NCI-H146 treated with DMSO at 0.1 percent for 48 hours (cell line): Measurements from ENCODE around the gene KCNAB1.
"Not testable (repeated sequence)": the region's sequence is repeated elsewhere in the genome, so short reads cannot be mapped to it uniquely, and the experiment has no call there.

Source experiments
- DNase-seq: peaks from one replicate; lab custom pipeline; 2025; ENCODE audit not compliant: unreplicated experiment; lab: John Stamatoyannopoulos, UW

Gene KCNAB1

DNA sequence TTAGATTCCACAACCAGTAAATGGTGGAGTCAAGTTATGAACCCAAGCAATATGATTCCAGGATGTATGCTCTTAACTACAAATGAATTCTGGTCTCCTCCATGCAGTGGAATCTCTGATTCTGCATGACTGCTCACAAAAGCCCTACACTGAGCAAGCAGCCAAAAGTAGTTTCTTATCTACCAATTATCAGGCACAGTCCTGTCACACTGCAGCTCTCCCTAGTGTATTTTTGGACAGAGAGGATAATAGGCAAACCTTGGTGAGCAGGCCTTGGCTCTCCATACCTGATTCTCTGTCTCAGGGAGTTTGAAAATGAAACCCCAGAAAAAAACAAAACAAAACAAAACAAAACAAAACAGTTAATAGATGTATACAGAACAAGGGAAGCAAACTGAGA is 438.0 kb downstream of the KCNAB1 start:
- DNase-seq = no peak

GRCh38 chr3:156559321-156559720 is 438.9 kb downstream of the KCNAB1 start:
- no peak for DNase-seq

DNA sequence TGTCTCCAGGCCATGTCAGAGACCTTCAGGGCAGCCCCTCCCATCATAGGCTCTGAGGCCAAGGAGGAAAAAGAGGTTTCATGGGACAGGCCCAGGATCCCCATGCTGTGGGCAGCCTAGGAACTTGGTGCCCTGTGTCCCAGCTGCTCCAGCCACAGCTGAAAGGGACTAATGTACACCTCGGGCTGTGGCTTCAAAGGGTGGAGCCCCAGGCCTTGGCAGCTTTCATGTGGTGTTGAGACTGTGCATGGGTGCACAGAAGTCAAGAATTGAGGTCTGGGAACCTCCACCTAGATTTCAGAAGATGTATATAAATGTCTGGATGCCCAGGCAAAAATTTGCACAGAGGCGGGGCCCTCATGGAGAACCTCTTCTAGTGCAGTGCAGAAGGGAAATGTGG is 441.2 kb downstream of the KCNAB1 start:
- DNase-seq = no peak

DNA sequence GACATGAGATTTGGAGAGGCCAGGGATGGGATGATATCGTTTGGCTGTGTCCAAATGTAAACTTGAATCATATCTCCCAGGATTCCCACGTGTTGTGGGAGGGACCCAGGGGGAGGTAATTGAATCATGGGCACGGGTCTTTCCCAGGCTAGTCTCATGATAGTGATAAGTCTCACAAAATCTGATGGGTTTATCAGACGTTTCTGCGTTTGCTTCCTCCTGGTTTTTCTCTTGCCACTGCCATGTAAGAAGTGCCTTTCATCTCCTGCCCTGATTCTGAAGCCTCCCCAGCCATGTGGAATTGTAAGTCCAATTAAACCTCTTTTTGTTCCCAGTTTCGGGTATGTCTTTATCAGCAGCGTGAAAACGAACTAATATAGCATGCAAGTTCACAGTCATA is 442.1 kb downstream of the KCNAB1 start:
- DNase-seq = not testable (repeated sequence)

DNA sequence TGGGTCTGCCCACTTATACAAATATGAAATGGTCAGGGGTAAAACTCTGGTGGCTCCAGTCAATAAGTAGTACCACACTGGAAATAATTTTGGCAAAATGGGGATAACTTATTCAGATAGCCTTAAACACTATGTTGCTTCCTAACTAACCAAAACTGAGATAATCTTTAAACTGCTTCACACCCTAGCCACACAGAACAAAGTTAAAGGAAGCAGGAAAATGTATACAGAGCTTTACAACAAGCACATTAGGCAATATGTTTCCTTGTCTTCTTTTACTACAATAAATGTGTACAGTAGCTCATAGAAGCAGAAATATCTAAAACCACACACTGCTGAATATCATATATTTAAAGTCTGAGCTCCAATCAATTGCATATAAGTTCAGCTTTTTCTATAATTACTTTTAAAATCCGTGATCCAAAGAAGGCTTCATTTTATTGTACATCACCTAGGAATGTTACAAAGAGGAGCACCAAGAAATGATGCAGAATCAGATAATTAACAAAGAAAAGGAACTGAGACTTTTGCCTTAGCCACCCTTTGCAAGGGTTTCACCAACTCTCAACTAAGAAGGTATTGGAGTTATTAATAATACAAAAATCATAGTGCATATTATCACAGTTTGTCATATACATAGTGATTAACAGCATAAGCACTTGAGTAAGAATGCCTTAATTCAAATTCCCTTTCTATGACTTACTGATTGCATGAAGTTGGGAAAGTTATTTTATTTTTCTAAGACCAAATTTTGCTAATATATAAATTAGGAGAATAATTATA is 443.7 kb downstream of the KCNAB1 start:
- no peak for DNase-seq

DNA sequence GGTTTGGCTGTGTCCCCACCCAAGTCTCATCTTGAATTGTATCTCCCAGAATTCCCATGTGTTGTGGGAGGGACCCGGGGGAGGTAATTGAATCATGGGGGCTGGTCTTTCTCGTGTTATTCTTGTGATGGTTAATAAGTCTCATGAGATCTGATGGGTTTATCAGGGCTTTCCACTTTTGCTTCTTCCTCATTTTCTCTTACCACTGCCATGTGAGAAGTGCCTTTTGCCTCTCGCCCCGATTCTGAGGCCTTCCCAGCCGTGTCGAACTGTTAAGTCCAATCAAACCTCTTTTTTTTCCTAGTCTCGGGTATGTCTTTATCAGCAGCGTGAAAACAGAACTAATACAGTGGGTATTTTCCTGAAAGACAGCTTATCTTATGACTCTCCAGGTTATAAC is 448.6 kb downstream of the KCNAB1 start:
- not testable (repeated sequence) for DNase-seq

DNA sequence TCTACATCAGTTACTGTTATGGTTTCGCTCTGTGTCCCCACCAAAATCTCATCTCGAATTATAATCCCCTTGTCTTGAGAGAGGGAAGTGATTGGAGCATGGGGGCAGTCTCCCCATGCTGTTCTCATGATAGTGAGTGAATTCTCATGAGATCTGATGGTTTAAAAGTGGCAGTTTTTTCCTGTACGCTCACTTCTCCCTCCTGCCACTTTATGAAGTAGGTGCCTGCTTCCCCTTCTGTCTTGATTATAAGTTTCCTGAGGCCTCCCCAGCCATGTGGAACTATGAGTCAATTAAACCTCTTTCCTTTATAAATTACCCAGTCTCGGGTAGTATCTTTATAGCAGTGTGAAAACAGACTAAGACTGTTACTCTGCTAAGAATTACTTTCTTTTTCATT is 449.5 kb downstream of the KCNAB1 start:
- DNase-seq = not testable (repeated sequence)

- no peak for DNase-seq
These were observed 455.3 kb downstream of the KCNAB1 start for GRCh38 chr3:156575641-156576040.

GRCh38 chr3:156576051-156576450 is 455.7 kb downstream of the KCNAB1 start:
- DNase-seq = no peak

DNA sequence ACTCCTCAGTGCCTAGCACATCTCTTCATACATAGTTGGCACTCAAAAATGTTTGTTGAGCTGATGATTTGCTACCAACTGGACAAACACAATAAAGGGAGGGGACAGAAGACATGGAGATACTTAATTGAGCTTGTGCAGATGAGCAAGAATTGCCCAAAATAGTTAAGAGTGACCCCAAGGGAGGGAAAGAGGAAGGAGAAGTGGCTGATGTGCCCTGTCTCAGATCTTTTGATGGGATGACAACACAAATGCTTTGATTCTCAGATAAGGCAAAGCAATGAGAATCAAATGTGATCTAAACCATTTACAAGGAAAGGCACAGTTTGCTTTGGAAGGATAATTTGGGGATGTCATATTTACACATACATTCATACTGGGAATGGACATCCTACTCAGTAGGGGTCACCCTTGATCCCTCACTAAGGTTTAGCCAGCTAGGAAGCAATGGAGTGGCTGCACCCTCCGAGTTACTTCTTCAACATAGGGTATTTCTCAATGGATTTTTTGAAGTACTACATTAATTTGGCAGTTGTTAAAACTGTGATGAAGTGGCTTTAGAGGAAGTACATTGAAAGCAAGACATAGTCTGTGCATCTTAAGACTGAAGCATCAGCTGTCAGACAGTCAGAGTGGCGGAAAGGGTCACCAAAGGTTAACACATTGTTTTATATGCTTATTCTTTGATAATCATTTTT is 456.4 kb downstream of the KCNAB1 start:
- DNase-seq = no peak

GRCh38 chr3:156577736-156578135 is 457.4 kb downstream of the KCNAB1 start:
- no peak for DNase-seq

- no peak for DNase-seq
These were observed 459.1 kb downstream of the KCNAB1 start for GRCh38 chr3:156579427-156579851.

GRCh38 chr3:156581033-156581432 is 460.7 kb downstream of the KCNAB1 start:
- DNase-seq = no peak

DNA sequence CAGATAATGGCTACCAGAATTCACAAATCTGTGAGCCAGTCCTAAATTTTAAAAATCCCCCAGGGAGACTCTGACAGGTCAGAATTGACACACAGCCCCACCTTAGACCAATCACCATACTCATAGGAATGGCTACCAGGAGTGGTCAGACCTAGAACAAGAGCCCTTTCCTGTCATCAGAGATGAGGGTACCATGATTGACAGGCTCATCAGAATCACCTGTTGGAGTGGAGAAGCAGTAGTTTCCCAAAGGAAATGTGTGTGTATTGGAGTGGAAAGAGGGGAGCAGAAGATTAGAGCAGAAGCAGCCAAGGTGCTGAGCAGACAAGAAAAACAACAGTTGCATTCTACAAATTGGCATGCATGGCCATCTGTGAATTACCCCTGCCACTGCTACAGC is 461.6 kb downstream of the KCNAB1 start:
- no peak for DNase-seq

DNA sequence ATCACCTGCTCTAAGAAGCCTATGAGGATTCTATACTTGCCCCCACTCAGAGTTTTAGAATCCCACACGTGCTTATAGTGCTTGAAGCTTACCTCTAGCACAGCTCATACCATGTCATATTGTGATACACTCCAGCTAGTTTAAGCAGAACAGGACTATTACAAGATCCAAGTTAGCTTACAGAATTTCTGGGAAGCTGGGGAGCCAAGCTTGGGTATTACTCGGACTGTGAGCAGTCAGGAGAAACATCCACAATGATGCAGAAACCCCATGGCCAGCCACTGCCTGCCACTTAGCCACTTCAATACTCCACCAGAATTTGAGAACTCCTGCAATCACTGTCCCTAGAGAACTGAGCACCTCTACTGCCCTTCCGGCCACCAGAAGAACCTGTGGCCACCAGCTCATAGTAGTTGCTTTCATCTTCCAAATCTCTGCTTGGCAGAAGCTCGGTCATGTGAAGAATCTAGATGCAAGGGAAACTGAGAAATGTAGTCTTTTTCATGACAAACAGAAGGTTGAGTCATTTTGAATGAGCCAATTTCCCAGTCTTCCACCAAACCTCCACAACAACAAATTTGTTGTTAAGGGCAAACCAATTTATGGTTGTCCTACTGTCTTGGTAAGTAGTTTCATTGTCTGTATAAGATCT is 462.3 kb downstream of the KCNAB1 start:
- DNase-seq = no peak

- no peak for DNase-seq
These were observed 463.1 kb downstream of the KCNAB1 start for GRCh38 chr3:156583469-156583868.

- no peak for DNase-seq
These were observed 466.8 kb downstream of the KCNAB1 start for GRCh38 chr3:156586905-156587759.

- no peak for DNase-seq
These were observed 467.3 kb downstream of the KCNAB1 start for GRCh38 chr3:156587760-156588069.
